ENCODE measurements around the gene KRT78.
A peak's percentile ranks its signal among the peaks of the same experiment; 100 is the strongest.

Gene KRT78

GRCh38 chr12:52822771-52823510 lies 25.9 kb downstream of the KRT78 start:
- DNase-seq: no peak

- no peak for DNase-seq
Observed at GRCh38 chr12:52821826-52822660, 26.8 kb downstream of the KRT78 start.

- no peak for DNase-seq
Observed at GRCh38 chr12:52821071-52821730, 27.6 kb downstream of the KRT78 start.

GRCh38 chr12:52820521-52820920 lies 28.3 kb downstream of the KRT78 start:
- no peak for DNase-seq

- no peak for DNase-seq
Observed at GRCh38 chr12:52819731-52820510, 28.9 kb downstream of the KRT78 start.

GRCh38 chr12:52818887-52819420 lies 29.8 kb downstream of the KRT78 start:
- no peak for DNase-seq

GRCh38 chr12:52818388-52818787 lies 30.4 kb downstream of the KRT78 start:
- peak; percentile 59 for DNase-seq

- DNase-seq: no peak
Observed at GRCh38 chr12:52817699-52818238, 31.0 kb downstream of the KRT78 start.

GRCh38 chr12:52817003-52817698 lies 31.6 kb downstream of the KRT78 start:
- DNase-seq: no peak

- DNase-seq: no peak
Observed at GRCh38 chr12:52815676-52816588, 32.9 kb downstream of the KRT78 start.

- DNase-seq: no peak
Observed at GRCh38 chr12:52815161-52815560, 33.6 kb downstream of the KRT78 start.

- no peak for DNase-seq
Observed at GRCh38 chr12:52814710-52815155, 34.1 kb downstream of the KRT78 start.

GRCh38 chr12:52813885-52814709 lies 34.7 kb downstream of the KRT78 start, which contains the start of gene KRT4:
TSS of gene KRT4 (minus strand) at chr12:52814116. CDS start at chr12:52814058, 58 bp downstream.
- DNase-seq: peak; percentile 38

- no peak for DNase-seq
Observed at GRCh38 chr12:52813203-52813819, 35.5 kb downstream of the KRT78 start.

GRCh38 chr12:52812749-52813148 lies 36.0 kb downstream of the KRT78 start:
- DNase-seq: no peak

- no peak for DNase-seq
Observed at GRCh38 chr12:52812073-52812400, 36.8 kb downstream of the KRT78 start.

- DNase-seq: no peak
Observed at GRCh38 chr12:52811191-52812072, 37.4 kb downstream of the KRT78 start.

GRCh38 chr12:52810554-52810953 lies 38.2 kb downstream of the KRT78 start:
- no peak for DNase-seq
